ENCODE data around the gene HIF1AN.

HIF1AN gene

GRCh38 chr10:100520811-100521210 is 14.9 kb upstream of the HIF1AN start:
- no peak overlapping the region for H3K4me3 ChIP-seq (ENCODE audit: low read depth, low read length)

DNA sequence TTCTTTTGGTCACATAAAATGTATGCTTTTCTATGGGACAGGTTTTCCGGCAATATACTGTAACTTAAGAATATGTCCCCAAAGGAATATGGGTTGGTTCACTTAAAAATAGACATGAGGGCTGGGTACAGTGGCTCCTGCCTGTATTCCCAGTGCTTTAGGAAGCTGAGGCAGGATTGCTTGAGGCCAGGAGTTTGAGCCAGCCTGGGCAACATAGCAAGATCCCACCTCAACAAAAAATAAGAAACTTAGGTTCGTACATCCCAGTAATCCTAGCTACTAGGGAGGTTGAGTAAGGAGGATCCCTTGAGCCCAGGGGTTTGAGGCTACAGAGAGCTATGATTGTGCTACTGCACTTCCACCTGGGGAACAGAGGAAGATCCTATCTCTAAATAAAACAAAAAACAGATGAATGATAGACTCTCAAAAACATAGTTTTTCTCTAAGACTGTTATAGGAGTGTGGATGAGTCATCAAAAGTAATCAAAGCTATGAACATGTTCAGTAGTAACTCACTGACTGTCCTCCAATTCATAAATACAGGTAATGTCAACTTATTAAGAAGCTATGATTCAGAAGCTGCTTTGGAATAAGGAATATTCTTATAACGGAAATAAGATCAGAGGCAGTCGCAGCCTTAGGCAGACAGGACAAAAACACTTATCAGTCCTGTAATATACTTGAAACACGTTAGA is 13.5 kb upstream of the HIF1AN start:
- no peak overlapping the region for H3K4me3 ChIP-seq (ENCODE audit: low read depth, low read length)

DNA sequence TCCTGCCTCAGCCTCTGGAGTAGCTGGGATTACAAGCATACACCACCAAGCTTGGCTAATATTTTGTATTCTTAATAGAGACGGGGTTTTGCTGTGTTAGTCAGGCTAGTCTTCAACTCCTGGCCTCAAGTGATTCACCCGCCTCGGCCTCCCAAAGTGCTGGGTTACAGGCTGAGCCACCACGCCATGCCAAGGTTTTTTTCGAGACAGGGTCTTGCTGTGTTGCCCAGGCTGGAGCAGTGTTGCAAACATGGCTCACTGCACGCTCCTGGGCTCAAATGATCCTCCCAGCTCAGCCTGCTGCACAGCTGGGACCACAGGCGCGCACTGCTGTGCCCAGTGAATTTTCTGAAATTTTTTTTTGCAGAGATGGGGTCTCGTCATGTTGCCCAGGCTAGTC is 12.8 kb upstream of the HIF1AN start:
- no peak overlapping the region for H3K4me3 ChIP-seq (ENCODE audit: low read depth, low read length)

GRCh38 chr10:100524206-100524605 is 11.5 kb upstream of the HIF1AN start:
- no peak overlapping the region for H3K4me3 ChIP-seq (ENCODE audit: low read depth, low read length)

- H3K4me3 ChIP-seq (ENCODE audit: low read depth, low read length): no peak overlapping the region
These were observed 11.1 kb upstream of the HIF1AN start for GRCh38 chr10:100524638-100525037.

DNA sequence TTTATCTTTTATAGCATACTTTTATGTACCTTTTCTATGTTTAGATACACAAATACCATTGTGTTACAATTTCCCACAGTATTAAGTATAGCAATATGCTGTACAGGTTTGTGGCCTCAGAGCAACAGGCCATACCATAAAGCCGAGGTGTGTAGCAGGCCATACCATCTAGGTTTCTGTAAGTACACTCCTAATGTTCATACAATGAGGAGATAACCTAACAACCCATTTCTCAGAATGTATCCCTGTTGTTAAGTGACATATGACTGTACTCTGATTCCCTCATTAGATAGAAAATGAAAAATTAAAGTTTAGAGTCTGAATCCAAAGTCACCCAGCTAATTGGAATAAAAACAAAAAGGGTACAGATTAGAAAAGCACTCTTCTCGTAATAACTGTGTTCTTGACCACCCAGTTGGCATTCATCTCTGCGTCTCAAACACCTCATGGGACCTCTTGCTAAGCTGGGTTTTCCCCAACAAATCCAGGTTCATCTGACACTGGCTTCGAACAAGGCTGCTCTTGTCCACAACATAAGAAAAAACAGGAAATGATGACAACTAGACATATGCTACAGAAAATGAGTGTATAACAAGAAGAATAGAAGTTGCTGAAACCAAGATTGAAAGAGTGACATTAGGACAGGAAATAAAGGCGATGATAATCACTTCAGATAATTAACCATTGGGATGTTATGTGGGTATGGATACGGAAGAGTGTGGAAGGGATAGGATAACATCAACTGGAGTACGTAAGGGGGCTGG is 7.4 kb upstream of the HIF1AN start:
- peak overlapping the region; percentile 94 for H3K4me3 ChIP-seq (ENCODE audit: low read depth, low read length)

DNA sequence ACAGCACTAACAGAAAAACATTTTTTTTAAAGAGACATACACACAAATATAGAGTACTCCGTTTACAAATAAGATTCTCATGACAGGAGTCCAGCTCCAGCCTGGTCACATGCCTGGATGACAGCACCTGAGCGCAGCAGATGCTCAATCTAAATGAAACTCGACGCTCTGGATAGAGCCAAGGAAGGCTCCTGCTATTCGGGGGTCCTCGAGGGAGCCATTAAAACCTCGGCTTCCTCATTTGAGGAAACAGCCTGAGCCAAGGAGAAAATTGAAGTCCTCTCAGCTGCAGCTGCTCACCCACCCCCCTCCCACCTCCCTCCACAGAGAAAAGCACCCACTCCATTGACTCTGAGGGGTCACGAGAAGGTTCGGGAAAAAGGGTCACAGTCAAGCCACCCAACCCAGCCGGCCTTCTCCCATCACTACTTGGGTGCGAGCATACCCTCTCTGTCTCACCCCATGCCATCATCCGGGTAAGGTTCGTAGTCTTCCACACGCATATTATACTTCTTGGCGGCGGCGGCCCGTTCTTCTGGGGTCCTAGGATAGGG is 6.7 kb upstream of the HIF1AN start:
- peak overlapping the region; percentile 94 for H3K4me3 ChIP-seq (ENCODE audit: low read depth, low read length)

GRCh38 chr10:100529475-100530298 is 6.1 kb upstream of the HIF1AN start, which contains the start of gene NDUFB8:
Gene NDUFB8, minus strand, starts transcription at chr10:100529871. Its CDS starts 20 bp downstream, at chr10:100529851.
- H3K4me3 ChIP-seq (ENCODE audit: low read depth, low read length): peak within 1 kb of the TSS; percentile 94

DNA sequence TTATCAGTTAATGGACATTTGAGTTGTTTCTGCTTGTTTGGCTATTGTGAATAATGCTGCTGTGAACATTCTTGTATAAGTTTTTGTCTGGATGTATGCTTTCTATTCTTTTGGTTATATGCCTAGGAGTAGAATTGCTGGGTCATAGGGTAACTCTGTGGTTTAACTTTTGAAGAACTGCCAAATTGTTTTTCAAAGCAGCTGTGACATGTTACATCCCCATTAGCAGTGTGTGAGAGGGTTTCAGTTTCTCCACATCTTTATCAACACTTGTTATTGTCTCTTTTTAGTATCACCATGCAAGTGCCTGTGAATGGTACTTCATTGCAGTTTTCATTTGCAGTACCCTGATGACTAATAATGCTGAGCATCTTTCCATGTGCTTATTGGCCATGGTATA is 4.0 kb upstream of the HIF1AN start:
- no peak overlapping the region for H3K4me3 ChIP-seq (ENCODE audit: low read depth, low read length)

DNA sequence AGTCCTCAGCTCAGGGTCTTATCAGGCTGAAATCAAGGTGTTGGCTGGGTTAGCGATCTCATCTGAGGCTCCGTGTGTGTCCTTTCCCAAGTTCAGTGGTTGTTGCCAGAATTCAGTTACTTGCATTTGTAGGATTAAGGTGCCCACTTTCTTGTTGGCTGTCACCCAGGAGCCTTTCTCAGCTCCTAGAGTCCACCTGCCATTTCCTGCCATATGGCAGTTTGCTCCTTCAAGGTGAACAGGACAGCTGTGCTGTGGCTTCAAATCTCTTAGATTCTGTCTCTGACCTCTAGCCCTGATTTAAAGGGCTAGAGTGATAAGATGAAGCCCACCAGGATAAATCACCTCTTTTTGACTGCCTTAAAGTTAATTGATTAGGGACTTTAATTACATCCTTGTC is 1.0 kb upstream of the HIF1AN start:
- no peak overlapping the region for H3K4me3 ChIP-seq (ENCODE audit: low read depth, low read length)

GRCh38 chr10:100535338-100535714 is 417 bp upstream of the HIF1AN start:
- peak overlapping the region; percentile 24 for H3K4me3 ChIP-seq (ENCODE audit: low read depth, low read length)

GRCh38 chr10:100537475-100537874 is 1.7 kb downstream of the HIF1AN start:
- H3K4me3 ChIP-seq (ENCODE audit: low read depth, low read length): no peak overlapping the region

GRCh38 chr10:100544950-100545349 is 9.2 kb downstream of the HIF1AN start:
- H3K4me3 ChIP-seq (ENCODE audit: low read depth, low read length): no peak overlapping the region

DNA sequence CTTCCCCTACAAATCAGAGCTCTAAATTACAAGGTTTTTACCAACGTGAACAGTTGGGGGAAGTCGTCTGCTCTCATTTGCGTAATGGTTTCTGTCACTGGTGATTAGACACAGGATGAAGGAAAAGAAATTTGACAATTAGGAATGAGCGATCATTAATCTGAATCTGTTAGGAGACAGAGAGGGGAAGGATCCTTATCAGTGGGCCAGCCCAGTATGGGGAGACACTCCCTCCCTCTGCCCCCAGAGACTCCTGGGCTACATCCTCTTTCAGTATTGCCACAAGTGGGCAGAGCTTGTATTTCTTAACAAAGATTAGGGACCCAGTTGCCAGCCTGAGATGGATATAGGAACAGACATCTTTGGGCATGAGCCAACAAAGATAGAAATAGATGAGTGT is 15.5 kb downstream of the HIF1AN start:
- H3K4me3 ChIP-seq (ENCODE audit: low read depth, low read length): no peak overlapping the region

GRCh38 chr10:100551738-100552137 is 16.0 kb downstream of the HIF1AN start:
- H3K4me3 ChIP-seq (ENCODE audit: low read depth, low read length): no peak overlapping the region

DNA sequence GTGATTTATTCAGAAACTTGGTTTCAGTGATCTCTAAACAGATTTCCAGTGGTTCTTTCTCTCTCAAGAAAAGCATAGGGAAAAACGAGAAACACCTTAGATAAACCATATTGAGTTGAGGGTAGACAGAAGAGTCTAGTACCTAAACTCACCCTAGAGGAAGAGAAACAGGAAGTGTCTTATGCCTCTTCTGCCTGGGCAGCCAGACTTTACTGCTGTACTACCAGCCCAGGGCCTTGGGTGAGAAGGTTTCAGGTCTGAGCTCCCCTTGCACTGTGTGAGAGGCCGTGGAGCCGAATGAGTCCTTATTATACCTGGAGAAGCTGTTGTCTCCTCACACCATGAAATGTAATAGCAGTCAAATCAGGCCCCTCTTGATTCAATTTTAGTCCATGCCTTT is 18.2 kb downstream of the HIF1AN start:
- H3K4me3 ChIP-seq (ENCODE audit: low read depth, low read length): no peak overlapping the region

- H3K4me3 ChIP-seq (ENCODE audit: low read depth, low read length): no peak overlapping the region
These were observed 19.2 kb downstream of the HIF1AN start for GRCh38 chr10:100554902-100555301.

DNA sequence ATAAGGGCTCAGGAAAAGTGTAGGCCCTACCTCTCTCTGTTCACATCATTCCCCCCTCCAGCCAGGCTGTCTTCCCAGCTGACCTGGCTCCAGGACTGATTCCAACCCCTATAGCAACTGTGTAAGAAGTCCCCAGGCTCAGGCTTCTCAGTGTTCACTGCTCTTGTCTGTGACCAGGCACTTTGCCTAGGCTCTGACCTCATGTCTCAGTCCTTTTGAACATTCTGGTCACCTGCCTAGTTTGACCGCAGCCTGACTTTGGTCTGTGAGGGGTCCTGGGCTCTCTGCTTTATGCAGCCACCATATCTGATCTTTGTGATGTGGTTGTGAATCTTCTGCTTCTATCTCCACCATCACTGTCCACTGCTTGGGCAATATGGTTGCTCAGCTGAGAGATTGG is 24.5 kb downstream of the HIF1AN start:
- H3K4me3 ChIP-seq (ENCODE audit: low read depth, low read length): no peak overlapping the region

DNA sequence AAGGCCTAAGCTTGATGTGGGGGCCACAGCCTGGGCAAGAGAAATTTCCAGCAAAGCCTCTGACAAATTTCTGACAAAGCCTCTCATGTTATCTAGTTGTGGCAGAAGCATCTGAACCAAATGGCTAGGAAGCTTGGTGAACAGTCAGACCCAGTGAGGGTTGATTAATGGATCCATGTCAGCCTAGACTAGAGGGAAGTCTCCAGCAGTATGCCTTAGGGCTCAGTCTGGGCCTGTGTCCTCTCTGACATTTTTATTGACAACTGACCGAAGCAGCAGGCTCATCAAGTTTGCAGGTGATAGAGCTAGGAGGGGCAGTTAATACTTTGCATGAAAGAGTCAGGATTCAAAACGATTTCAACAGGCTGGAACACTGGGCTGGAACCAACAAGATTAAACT is 25.3 kb downstream of the HIF1AN start:
- no peak overlapping the region for H3K4me3 ChIP-seq (ENCODE audit: low read depth, low read length)

DNA sequence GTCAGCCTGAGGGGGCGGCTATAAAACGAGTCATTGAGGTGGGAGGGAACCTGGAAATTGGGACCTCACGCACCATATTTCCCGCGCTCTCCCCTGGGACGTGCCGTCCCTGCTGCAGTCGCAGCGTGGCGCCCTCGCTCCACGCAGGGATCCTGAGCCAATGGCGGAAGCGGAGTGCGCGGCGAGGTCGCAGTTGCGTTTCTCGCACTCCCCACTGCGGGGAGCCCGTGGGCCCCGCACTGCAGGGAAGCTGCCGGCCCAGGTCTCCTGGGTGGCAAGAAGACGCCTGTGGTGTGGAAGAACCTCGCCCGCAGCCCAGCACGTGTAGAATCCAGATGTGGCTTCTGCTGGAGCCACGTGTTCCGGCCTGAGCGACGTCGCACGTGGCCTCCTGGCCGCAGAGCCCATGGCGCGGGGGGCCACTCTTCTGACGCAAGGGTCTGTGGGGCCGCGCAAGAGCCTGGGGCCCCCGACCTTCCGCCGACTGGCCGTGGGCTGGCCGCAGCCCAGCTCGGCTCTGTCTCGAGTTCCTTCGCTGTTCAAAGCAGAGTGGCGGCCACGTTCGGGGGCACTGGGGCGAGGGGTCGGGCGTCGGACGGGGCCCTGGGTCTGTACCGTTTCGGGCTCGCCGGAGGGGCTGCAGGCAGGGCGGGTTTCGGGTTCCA is 26.4 kb downstream of the HIF1AN start:
- no peak overlapping the region for H3K4me3 ChIP-seq (ENCODE audit: low read depth, low read length)

All from iPS-11a (cell line).